ENCODE results near the gene B3GAT1. TPM values are rescaled to one million over a fixed set of nuclear protein-coding genes. Genes with fewer than 3 reads are reported as not detected.
"Not testable (repeated sequence)": the region's sequence is repeated elsewhere in the genome, so short reads cannot be mapped to it uniquely, and the experiment has no call there.

The B3GAT1 gene
- polyA plus RNA-seq, 3 donors from 2014 or later, result 0.09 to 1.8 (median 0.24) TPM

- peaks cover 0 to 2% (median 0%) of the 10 kb centered on the region in 6 donors for H3K9me3 Mint-ChIP-seq
- peak overlapping the region in 1 of 6 donors; percentile 35 for H3K27ac Mint-ChIP-seq
- no peak overlapping the region for H3K4me3 Mint-ChIP-seq
- DNase-seq, result no peak
- peaks cover 13 to 20% of the 10 kb centered on the region in 2 donors for H3K4me1 Mint-ChIP-seq
- H3K36me3 Mint-ChIP-seq, result peaks cover 0 to 6% (median 0%) of the 10 kb centered on the region in 3 donors
- H3K27me3 Mint-ChIP-seq (ENCODE audit: low read depth in 3 of 3), result peaks cover 0 to 9% (median 3%) of the 10 kb centered on the region in 3 donors
Measured at GRCh38 chr11:134356656-134357544, 55.1 kb downstream of the B3GAT1 start.

DNA sequence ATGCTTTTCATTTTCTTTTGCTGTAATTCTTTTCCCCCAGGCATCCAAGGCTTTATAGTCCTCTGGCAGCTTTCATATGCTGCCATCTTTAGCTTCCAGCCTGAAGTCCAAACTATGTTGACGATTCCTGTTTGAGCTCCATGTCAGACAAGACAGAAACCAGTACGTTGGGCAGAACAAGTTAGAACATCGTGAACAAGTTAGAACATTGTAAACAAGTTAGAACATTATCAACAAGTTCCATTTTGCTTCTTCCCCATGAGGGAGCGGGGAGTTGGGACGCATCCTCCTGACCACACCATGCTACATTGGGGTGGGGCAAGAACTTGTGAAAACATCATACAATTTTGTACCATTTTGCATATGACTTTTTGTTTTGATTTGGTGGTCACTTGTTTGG lies 56.4 kb downstream of the B3GAT1 start:
- H3K27me3 Mint-ChIP-seq (ENCODE audit: low read depth in 3 of 3), result peaks cover 0 to 5% (median 2%) of the 10 kb centered on the region in 3 donors
- peaks cover 13 to 17% of the 10 kb centered on the region in 2 donors for H3K4me1 Mint-ChIP-seq
- no peak overlapping the region for H3K4me3 Mint-ChIP-seq
- no peak for DNase-seq
- peak overlapping the region in 2 of 6 donors; percentile 32 to 33 for H3K27ac Mint-ChIP-seq
- peaks cover 0 to 6% (median 0%) of the 10 kb centered on the region in 3 donors for H3K36me3 Mint-ChIP-seq
- peaks cover 0 to 2% (median 0%) of the 10 kb centered on the region in 6 donors for H3K9me3 Mint-ChIP-seq

DNA sequence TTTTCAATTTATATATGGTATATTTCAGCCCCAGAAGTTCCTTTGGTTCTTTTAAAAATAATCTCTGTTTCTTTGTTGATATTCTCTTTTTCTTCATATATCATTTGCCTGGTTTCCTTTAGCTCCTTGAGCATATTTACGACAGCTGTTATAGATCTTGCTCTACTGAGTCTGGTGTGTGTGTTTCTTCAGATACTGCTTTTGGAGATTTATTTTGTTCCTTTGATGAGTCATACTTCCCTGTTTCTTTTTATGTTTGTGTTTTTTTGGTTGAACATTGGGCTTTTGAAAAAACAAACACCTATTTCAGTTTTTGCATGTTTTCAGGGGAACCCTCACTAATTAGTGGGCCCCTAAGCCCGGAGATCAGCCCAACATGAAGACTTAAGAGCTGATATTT lies 56.9 kb downstream of the B3GAT1 start:
- Mint-ChIP-seq H3K27ac (peak overlapping the region in 2 of 6 donors; percentile 6 to 21), H3K4me3 (no peak overlapping the region), H3K36me3 (peaks cover 0 to 6% (median 0%) of the 10 kb centered on the region in 3 donors), H3K9me3 (peaks cover 0 to 2% (median 0%) of the 10 kb centered on the region in 6 donors), H3K27me3 (ENCODE audit: low read depth in 3 of 3) (peaks cover 0 to 6% (median 2%) of the 10 kb centered on the region in 3 donors), H3K4me1 (peaks cover 15 to 17% of the 10 kb centered on the region in 2 donors)
- no peak for DNase-seq

DNA sequence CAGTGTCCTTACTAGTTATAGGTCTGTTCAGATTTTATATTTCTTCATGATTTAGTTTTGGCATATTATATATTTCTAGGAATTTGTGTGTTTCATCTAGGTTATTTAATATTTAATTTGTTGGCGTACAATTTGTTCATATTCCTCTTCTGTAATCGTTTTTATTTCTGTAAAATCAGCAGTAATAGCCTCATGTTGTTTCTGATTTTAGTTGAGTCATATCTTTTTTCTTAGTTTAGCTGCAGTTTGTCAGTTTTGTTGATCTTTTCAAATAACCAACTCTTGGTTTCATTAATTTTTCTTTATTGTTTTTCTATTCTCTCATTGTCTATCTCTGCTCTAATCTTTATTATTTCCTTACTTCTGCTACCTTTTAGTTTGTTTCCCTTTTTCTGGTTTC lies 59.9 kb downstream of the B3GAT1 start:
- H3K27me3 Mint-ChIP-seq (ENCODE audit: low read depth in 3 of 3), result peaks cover 3 to 10% (median 8%) of the 10 kb centered on the region in 3 donors
- H3K4me3 Mint-ChIP-seq, result peak overlapping the region in 1 of 5 donors; percentile 32
- no peak for DNase-seq
- H3K9me3 Mint-ChIP-seq, result peaks cover 0 to 2% (median 0%) of the 10 kb centered on the region in 6 donors
- peak overlapping the region in 3 of 6 donors; percentile 47 to 93 (median 78) for H3K27ac Mint-ChIP-seq
- peaks cover 0 to 9% (median 0%) of the 10 kb centered on the region in 3 donors for H3K36me3 Mint-ChIP-seq
- peaks cover 31 to 39% of the 10 kb centered on the region in 2 donors for H3K4me1 Mint-ChIP-seq

GRCh38 chr11:134350381-134350780 lies 61.7 kb downstream of the B3GAT1 start:
- Mint-ChIP-seq H3K9me3 (peaks cover 0 to 2% (median 0%) of the 10 kb centered on the region in 6 donors), H3K36me3 (peaks cover 0 to 9% (median 0%) of the 10 kb centered on the region in 3 donors), H3K4me3 (peak overlapping the region in 2 of 5 donors; percentile 14 to 75), H3K27me3 (ENCODE audit: low read depth in 3 of 3) (peaks cover 6 to 10% (median 8%) of the 10 kb centered on the region in 3 donors), H3K4me1 (peaks cover 38 to 52% of the 10 kb centered on the region in 2 donors), H3K27ac (peak overlapping the region; percentile 64 to 98 (median 94))
- DNase-seq, result peak in 1 of 3 donors; percentile 9

DNA sequence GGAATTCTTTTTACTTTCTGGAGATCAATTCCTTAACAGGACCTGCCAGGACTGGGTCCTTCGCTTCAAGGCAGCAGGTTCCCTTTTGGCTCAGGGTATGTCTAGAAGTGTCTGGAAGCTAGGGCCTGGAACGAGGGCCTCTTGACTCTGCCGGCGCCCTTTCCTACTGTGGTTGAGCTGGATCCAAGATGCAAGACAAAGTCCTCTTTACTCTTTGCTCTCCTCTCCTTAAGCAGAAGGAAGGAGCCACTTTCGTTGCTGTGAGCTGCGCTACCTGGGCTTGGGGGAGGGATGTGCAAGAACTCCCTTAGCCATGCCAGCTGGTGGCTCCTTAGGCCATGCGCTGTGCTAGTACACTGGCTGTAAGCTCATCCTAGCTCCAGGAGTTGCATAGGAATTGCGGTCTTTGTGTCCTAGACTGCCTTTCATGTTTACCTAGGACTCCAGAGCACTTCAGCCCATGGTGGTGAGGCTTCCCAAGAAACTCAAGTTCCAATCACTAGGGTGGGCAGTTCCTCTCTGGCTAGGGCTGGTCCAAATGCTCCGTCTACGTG lies 62.2 kb downstream of the B3GAT1 start:
- DNase-seq, result no peak
- Mint-ChIP-seq H3K9me3 (peaks cover 0 to 2% (median 0%) of the 10 kb centered on the region in 6 donors), H3K27me3 (ENCODE audit: low read depth in 3 of 3) (peaks cover 7 to 10% (median 8%) of the 10 kb centered on the region in 3 donors), H3K27ac (peak overlapping the region; percentile 92 to 98 (median 96)), H3K4me3 (peak overlapping the region; percentile 60 to 77 (median 71)), H3K36me3 (peaks cover 0 to 6% (median 0%) of the 10 kb centered on the region in 3 donors), H3K4me1 (peaks cover 38 to 52% of the 10 kb centered on the region in 2 donors)

- Mint-ChIP-seq H3K9me3 (peaks cover 0 to 2% (median 0%) of the 10 kb centered on the region in 6 donors), H3K27me3 (ENCODE audit: low read depth in 3 of 3) (peaks cover 7 to 10% (median 8%) of the 10 kb centered on the region in 3 donors), H3K4me1 (peaks cover 38 to 52% of the 10 kb centered on the region in 2 donors), H3K27ac (peak overlapping the region; percentile 92 to 98 (median 96)), H3K36me3 (peaks cover 0 to 4% (median 0%) of the 10 kb centered on the region in 3 donors), H3K4me3 (peak overlapping the region; percentile 60 to 77 (median 71))
- peak; percentile 71 to 84 (median 80) for DNase-seq
Measured at GRCh38 chr11:134349109-134349801, 62.8 kb downstream of the B3GAT1 start.

GRCh38 chr11:134347441-134347840 lies 64.6 kb downstream of the B3GAT1 start:
- Mint-ChIP-seq H3K27me3 (ENCODE audit: low read depth in 3 of 3) (peaks cover 7 to 10% (median 8%) of the 10 kb centered on the region in 3 donors), H3K36me3 (peaks cover 0 to 4% (median 0%) of the 10 kb centered on the region in 3 donors), H3K9me3 (no peaks in the 10 kb centered on the region), H3K4me3 (peak overlapping the region in 3 of 5 donors; percentile 0 to 26 (median 9)), H3K4me1 (peaks cover 38 to 52% of the 10 kb centered on the region in 2 donors), H3K27ac (peak overlapping the region in 4 of 6 donors; percentile 43 to 89 (median 80))
- DNase-seq, result no peak

DNA sequence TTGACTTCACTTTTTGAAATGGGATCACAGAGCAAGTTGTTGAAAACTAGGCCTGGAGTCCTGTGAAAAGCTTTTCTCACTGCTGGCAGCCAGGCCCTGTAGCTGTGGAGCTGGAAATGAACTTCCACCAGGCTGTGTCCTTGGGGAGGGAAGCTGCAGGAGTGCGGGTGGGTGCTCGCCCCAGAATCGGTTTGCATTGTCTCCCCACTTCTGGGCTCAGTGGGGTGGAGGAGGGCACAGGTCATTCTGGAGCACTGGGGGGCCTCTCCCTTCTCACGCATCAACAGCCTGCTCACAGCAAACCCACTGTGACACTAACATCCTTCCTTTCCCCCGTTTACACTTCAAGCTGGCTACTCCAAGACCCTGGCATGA lies 65.1 kb downstream of the B3GAT1 start:
- peaks cover 0 to 4% (median 0%) of the 10 kb centered on the region in 3 donors for H3K36me3 Mint-ChIP-seq
- peak overlapping the region in 4 of 6 donors; percentile 43 to 89 (median 80) for H3K27ac Mint-ChIP-seq
- no peaks in the 10 kb centered on the region for H3K9me3 Mint-ChIP-seq
- DNase-seq, result no peak
- H3K4me3 Mint-ChIP-seq, result peak overlapping the region in 4 of 5 donors; percentile 0 to 26 (median 8)
- H3K4me1 Mint-ChIP-seq, result peaks cover 38 to 52% of the 10 kb centered on the region in 2 donors
- peaks cover 7 to 10% (median 8%) of the 10 kb centered on the region in 3 donors for H3K27me3 Mint-ChIP-seq (ENCODE audit: low read depth in 3 of 3)

GRCh38 chr11:134346101-134346975 lies 65.7 kb downstream of the B3GAT1 start:
- Mint-ChIP-seq H3K4me3 (peak overlapping the region in 1 of 5 donors; percentile 8), H3K9me3 (no peaks in the 10 kb centered on the region), H3K36me3 (peaks cover 0 to 4% (median 0%) of the 10 kb centered on the region in 3 donors), H3K27me3 (ENCODE audit: low read depth in 3 of 3) (peaks cover 7 to 10% (median 8%) of the 10 kb centered on the region in 3 donors), H3K27ac (peak overlapping the region in 4 of 6 donors; percentile 64 to 89 (median 80)), H3K4me1 (peaks cover 38 to 52% of the 10 kb centered on the region in 2 donors)
- DNase-seq, result no peak

DNA sequence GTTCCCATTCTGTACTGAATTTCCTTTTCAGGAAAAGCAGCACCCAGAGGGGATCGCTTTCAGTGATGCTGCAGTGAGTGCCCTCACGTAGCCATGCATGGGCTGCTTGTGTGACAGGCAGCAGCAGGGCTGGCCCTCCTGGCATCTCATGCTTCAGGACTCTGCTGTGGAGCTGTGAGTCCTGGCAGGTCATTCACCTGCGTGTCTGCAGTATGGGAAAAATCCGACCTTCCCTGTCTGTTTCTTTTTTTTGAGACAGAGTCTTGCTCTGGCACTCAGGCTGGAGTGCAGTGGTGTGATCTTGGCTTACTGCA lies 66.8 kb downstream of the B3GAT1 start:
- Mint-ChIP-seq H3K27me3 (ENCODE audit: low read depth in 3 of 3) (peaks cover 5 to 10% (median 6%) of the 10 kb centered on the region in 3 donors), H3K36me3 (peaks cover 0 to 4% (median 0%) of the 10 kb centered on the region in 3 donors), H3K4me1 (peaks cover 30 to 42% of the 10 kb centered on the region in 2 donors), H3K9me3 (no peaks in the 10 kb centered on the region), H3K4me3 (no peak overlapping the region), H3K27ac (peak overlapping the region in 3 of 6 donors; percentile 31 to 74 (median 69))
- DNase-seq, result no peak

DNA sequence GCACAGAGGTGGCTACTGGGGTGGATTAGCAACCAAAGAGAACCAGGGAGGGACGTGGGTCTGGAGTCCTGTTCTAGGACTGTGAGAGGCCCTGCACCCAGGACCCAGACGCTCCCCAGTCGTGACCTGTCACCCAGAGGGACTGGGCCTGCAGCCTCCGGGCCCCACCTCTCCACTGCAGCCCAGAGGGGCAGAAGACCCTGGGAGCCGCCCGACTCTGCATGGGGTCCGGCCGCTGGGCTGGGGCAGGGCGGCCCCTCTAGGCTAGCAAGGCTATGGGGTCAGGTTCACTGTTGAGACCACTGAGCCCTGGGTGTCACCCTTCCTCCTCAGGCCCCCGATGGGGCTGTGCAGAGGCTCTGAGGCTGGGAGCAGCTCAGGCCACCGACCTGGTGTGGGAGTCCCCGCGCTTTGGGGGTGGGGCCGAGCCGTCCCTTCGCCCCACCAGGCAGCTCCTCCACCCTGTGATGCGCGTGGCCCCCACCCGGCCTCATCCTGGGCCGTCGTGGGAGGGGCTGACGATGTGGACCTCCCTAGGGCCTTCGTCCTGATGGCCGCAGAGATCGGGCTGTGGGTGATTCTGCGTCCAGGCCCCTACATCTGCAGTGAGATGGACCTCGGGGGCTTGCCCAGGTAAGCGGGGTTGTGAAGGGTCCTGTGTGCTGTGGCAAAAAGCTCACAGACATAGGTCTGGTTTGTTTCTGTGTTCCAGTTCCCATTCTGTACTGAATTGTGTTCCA lies 67.4 kb downstream of the B3GAT1 start:
- not testable (repeated sequence) for H3K4me3 Mint-ChIP-seq; H3K27ac Mint-ChIP-seq; H3K27me3 Mint-ChIP-seq (ENCODE audit: low read depth in 3 of 3); H3K9me3 Mint-ChIP-seq; DNase-seq; H3K36me3 Mint-ChIP-seq
- peaks cover 25 to 37% of the 10 kb centered on the region in 2 donors for H3K4me1 Mint-ChIP-seq

Measured in immature natural killer cell (primary cell).